ENCODE measurements around the gene MSI1. TPM values are rescaled to one million over a fixed set of nuclear protein-coding genes. Genes with fewer than 3 reads are reported as not detected.
A peak's percentile ranks its signal among the peaks of the same experiment; 100 is the strongest.

The MSI1 gene
- total and polyA plus RNA-seq, 2 of the 13 experiments (the other 11 are each of a cell fraction or from before 2014, with no cell fraction given): 0.09 to 0.46 TPM

DNA sequence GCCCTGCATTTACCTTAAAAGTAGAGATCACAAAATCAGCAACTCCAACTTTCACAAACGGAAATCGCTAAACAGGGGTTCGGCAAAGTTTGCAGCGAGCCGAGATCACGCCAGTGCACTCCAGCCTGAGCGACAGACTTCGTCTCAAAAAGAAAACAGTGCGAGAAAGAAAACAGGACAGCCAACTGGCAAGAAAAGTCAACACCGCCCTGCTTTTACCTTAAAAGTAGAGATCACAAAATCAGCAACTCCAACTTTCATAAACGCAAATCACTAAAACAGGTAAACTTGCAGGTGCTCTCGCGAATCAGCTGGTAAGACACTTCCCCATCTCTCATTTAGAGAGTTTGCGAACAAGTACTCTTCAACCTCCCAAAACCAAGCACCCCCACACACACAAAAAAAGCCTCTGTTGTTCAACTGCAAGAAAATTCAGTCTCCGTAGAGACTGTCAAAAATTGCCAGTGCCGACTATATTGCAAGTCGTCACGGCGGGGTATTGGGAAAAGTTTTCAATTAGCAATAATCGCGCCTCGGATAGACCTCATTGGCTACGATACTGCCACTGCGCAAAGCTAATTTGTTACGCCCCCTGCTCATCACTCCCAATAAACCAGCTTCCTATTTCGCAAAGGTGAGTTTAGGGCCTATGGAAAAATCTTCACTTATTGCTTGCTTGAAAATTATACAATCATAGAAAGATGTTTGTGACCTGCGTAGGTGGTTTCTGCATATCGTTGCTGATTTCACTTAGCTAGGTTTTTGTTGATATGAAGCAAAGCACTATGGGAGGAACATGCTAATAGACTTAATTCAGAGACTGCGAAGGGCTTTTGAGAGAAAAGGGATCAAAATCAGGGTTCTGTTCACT is 76.1 kb downstream of the MSI1 start, which contains the start of gene RNU4-1 (continued):
- no peak for TF ChIP-seq FUBP1 (CRISPR knock-in tag; IDR thresholded peaks at IDR 0.05; ENCODE audit: borderline replicate concordance)
- TF ChIP-seq ZFP90 (CRISPR knock-in tag; IDR thresholded peaks at IDR 0.05; ENCODE audit: borderline replicate concordance): peak; percentile 51; the same call in 1 of the 2 replicates
- no peak for TF ChIP-seq PLRG1 (conservative IDR thresholded peaks at IDR 0.05)
- TF ChIP-seq, protein P1, sequence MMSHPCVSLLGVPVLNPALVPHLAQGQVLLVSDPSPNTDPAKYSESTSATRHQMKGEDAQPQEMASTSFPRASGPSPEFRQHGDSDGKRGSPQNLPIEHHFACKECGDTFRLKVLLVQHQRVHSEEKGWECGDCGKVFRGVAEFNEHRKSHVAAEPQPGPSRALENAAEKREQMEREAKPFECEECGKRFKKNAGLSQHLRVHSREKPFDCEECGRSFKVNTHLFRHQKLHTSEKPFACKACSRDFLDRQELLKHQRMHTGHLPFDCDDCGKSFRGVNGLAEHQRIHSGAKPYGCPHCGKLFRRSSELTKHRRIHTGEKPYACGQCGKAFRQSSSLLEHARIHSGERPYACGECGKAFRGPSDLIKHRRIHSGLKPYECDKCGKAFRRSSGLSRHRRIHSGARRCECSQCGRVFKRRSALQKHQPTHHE (CRISPR knock-in tag; IDR thresholded peaks at IDR 0.05; ENCODE audit: borderline replicate concordance): no peak; the same call in 1 of the 2 replicates
- TF ChIP-seq ZBTB34 (CRISPR knock-in tag; IDR thresholded peaks at IDR 0.05): 0 out of 2 replicates have a peak, but pooled peaks have one; percentile 42
- peak; percentile 64; the same call in 1 of the 2 replicates for TF ChIP-seq E2F2 (CRISPR knock-in tag; IDR thresholded peaks at IDR 0.05; ENCODE audit: borderline replicate concordance)
- TF ChIP-seq, protein P2, sequence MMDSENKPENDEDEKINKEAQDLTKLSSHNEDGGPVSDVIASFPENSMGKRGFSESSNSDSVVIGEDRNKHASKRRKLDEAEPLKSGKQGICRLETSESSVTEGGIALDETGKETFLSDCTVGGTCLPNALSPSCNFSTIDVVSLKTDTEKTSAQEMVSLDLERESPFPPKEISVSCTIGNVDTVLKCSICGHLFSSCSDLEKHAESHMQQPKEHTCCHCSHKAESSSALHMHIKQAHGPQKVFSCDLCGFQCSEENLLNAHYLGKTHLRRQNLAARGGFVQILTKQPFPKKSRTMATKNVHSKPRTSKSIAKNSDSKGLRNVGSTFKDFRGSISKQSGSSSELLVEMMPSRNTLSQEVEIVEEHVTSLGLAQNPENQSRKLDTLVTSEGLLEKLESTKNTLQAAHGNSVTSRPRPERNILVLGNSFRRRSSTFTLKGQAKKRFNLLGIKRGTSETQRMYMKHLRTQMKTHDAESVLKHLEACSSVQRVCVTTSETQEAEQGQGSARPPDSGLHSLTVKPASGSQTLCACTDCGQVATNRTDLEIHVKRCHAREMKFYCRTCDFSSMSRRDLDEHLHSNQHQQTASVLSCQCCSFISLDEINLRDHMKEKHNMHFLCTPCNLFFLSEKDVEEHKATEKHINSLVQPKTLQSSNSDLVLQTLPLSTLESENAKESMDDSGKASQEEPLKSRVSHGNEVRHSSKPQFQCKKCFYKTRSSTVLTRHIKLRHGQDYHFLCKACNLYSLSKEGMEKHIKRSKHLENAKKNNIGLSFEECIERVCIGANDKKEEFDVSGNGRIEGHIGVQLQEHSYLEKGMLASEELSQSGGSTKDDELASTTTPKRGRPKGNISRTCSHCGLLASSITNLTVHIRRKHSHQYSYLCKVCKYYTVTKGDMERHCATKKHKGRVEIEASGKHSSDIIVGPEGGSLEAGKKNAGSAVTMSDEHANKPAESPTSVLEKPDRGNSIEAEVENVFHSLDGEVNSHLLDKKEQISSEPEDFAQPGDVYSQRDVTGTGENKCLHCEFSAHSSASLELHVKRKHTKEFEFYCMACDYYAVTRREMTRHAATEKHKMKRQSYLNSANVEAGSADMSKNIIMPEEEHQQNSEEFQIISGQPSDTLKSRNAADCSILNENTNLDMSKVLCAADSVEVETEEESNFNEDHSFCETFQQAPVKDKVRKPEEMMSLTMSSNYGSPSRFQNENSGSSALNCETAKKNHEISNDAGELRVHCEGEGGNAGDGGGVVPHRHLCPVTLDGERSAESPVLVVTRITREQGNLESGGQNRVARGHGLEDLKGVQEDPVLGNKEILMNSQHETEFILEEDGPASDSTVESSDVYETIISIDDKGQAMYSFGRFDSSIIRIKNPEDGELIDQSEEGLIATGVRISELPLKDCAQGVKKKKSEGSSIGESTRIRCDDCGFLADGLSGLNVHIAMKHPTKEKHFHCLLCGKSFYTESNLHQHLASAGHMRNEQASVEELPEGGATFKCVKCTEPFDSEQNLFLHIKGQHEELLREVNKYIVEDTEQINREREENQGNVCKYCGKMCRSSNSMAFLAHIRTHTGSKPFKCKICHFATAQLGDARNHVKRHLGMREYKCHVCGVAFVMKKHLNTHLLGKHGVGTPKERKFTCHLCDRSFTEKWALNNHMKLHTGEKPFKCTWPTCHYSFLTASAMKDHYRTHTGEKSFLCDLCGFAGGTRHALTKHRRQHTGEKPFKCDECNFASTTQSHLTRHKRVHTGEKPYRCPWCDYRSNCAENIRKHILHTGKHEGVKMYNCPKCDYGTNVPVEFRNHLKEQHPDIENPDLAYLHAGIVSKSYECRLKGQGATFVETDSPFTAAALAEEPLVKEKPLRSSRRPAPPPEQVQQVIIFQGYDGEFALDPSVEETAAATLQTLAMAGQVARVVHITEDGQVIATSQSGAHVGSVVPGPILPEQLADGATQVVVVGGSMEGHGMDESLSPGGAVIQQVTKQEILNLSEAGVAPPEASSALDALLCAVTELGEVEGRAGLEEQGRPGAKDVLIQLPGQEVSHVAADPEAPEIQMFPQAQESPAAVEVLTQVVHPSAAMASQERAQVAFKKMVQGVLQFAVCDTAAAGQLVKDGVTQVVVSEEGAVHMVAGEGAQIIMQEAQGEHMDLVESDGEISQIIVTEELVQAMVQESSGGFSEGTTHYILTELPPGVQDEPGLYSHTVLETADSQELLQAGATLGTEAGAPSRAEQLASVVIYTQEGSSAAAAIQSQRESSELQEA (CRISPR knock-in tag; IDR thresholded peaks at IDR 0.05; ENCODE audit: not compliant biosample characterization): no peak
- TF ChIP-seq BCL3 (CRISPR knock-in tag; IDR thresholded peaks at IDR 0.05): 0 out of 2 replicates have a peak, but pooled peaks have one; percentile 25
- no peak for TF ChIP-seq XRCC5 (optimal IDR thresholded peaks at IDR 0.05; ENCODE audit: low read length)
- TF ChIP-seq ZNF780A (CRISPR knock-in tag; IDR thresholded peaks at IDR 0.05): 0 out of 2 replicates have a peak, but pooled peaks have one; percentile 73
- TF ChIP-seq ZNF264 (CRISPR knock-in tag; IDR thresholded peaks at IDR 0.05): peak; percentile 83
